Measurements from ENCODE around the gene STK33.
"Not testable (repeated sequence)": the region's sequence is repeated elsewhere in the genome, so short reads cannot be mapped to it uniquely, and the experiment has no call there.

STK33 gene

GRCh38 chr11:8533332-8533731 lies 60.7 kb downstream of the STK33 start:
- no peak for DNase-seq

GRCh38 chr11:8532475-8532874 lies 61.6 kb downstream of the STK33 start:
- DNase-seq = no peak

- no peak for DNase-seq
Measured at GRCh38 chr11:8531982-8532381, 62.0 kb downstream of the STK33 start.

GRCh38 chr11:8531312-8531711 lies 62.7 kb downstream of the STK33 start:
- no peak for DNase-seq

GRCh38 chr11:8527939-8528338 lies 66.1 kb downstream of the STK33 start:
- no peak for DNase-seq

GRCh38 chr11:8523396-8523795 lies 70.6 kb downstream of the STK33 start:
- DNase-seq = no peak

GRCh38 chr11:8512547-8512946 lies 81.5 kb downstream of the STK33 start:
- no peak for DNase-seq

GRCh38 chr11:8503910-8504364 lies 90.1 kb downstream of the STK33 start:
- no peak for DNase-seq

- DNase-seq = no peak
Measured at GRCh38 chr11:8501836-8502235, 92.2 kb downstream of the STK33 start.

- DNase-seq = no peak
Measured at GRCh38 chr11:8488395-8488794, 105.6 kb downstream of the STK33 start.

- no peak for DNase-seq
Measured at GRCh38 chr11:8487261-8487660, 106.8 kb downstream of the STK33 start.

GRCh38 chr11:8484251-8484650 lies 109.8 kb downstream of the STK33 start:
- DNase-seq = no peak

- no peak for DNase-seq
Measured at GRCh38 chr11:8480858-8481257, 113.2 kb downstream of the STK33 start.

GRCh38 chr11:8477680-8478079 lies 116.3 kb downstream of the STK33 start:
- no peak for DNase-seq

GRCh38 chr11:8477151-8477550 lies 116.9 kb downstream of the STK33 start:
- DNase-seq = no peak

- not testable (repeated sequence) for DNase-seq
Measured at GRCh38 chr11:8467806-8468205, 126.2 kb downstream of the STK33 start.

- DNase-seq = not testable (repeated sequence)
Measured at GRCh38 chr11:8467356-8467755, 126.7 kb downstream of the STK33 start.

GRCh38 chr11:8466884-8467283 lies 127.1 kb downstream of the STK33 start:
- DNase-seq = not testable (repeated sequence)

GRCh38 chr11:8459711-8460399 lies 134.2 kb downstream of the STK33 start:
- no peak for DNase-seq

- DNase-seq = no peak
Measured at GRCh38 chr11:8442301-8442700, 151.7 kb downstream of the STK33 start.

GRCh38 chr11:8440649-8441048 lies 153.4 kb downstream of the STK33 start:
- no peak for DNase-seq

- DNase-seq = no peak
Measured at GRCh38 chr11:8429483-8429882, 164.5 kb downstream of the STK33 start.

- DNase-seq = no peak
Measured at GRCh38 chr11:8426076-8426475, 168.0 kb downstream of the STK33 start.

GRCh38 chr11:8415195-8415594 lies 178.8 kb downstream of the STK33 start:
- DNase-seq = no peak
